Measurements from ENCODE around the gene RUNX3.

DNA sequence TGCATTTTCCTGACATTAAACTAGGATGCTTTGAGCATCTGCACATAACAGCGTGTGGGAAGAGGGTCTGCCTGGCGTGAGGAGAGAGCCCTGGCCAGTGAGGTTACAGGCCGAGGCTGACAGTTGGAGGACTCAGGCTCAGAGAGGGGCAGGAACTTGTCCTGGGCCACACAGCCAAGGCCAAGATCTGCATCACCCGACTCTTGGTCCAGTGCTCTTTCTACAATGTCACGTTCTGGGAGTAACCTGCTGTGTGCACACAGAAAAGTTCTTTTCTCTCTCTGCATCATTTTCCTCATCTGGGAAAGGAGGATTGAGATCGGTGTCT, 42.8 kb upstream of the RUNX3 start:
- TF ChIP-seq, protein P1, sequence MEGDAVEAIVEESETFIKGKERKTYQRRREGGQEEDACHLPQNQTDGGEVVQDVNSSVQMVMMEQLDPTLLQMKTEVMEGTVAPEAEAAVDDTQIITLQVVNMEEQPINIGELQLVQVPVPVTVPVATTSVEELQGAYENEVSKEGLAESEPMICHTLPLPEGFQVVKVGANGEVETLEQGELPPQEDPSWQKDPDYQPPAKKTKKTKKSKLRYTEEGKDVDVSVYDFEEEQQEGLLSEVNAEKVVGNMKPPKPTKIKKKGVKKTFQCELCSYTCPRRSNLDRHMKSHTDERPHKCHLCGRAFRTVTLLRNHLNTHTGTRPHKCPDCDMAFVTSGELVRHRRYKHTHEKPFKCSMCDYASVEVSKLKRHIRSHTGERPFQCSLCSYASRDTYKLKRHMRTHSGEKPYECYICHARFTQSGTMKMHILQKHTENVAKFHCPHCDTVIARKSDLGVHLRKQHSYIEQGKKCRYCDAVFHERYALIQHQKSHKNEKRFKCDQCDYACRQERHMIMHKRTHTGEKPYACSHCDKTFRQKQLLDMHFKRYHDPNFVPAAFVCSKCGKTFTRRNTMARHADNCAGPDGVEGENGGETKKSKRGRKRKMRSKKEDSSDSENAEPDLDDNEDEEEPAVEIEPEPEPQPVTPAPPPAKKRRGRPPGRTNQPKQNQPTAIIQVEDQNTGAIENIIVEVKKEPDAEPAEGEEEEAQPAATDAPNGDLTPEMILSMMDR (conservative IDR thresholded peaks at IDR 0.05; ENCODE audit: low read depth, low read length) = no peak
- TF ChIP-seq EZH2 (IDR thresholded peaks at IDR 0.05; ENCODE audit: borderline replicate concordance, low read depth, low read length, poor library complexity, severe bottlenecking) = no peak
